HepG2 (cell line): ENCODE results near the gene SLC6A7. TPM values are rescaled to one million over a fixed set of nuclear protein-coding genes. Genes with fewer than 3 reads are reported as not detected.

Experiments
- BORCS8-MEF2B ChIP-seq: sonication (generic); formaldehyde crosslinking; IDR thresholded peaks from 2 replicates; pipeline ENCODE4 v1.8.0; 2022; ENCODE audit warnings: mild to moderate bottlenecking, missing genetic modification reagents
- CREM ChIP-seq, 2 experiments: sonication (generic) in 1 of 2; formaldehyde crosslinking in 1 of 2; IDR thresholded peaks; 2 replicates each; pipeline versions ENCODE4 v1.4.0 to v1.6.1; 2016 to 2020; ENCODE audit warnings: antibody characterized with exemption in 1 of 2, mild to moderate bottlenecking in 1 of 2, missing genetic modification reagents in 1 of 2
- CSRNP1 ChIP-seq: sonication (generic); formaldehyde crosslinking; IDR thresholded peaks from 2 replicates; pipeline ENCODE4 v1.8.1; 2023; ENCODE audit warnings: mild to moderate bottlenecking, missing genetic modification reagents
- GFI1 ChIP-seq: sonication (generic); formaldehyde crosslinking; IDR thresholded peaks from 2 replicates; pipeline ENCODE4 v1.5.0; 2020; ENCODE audit warnings: missing genetic modification reagents, mild to moderate bottlenecking, borderline replicate concordance
- GTF3A ChIP-seq: sonication (generic); formaldehyde crosslinking; conservative IDR thresholded peaks from 2 replicates; pipeline ENCODE4 v1.4.0; 2020; ENCODE audit warnings: mild to moderate bottlenecking, missing genetic modification reagents
- HNRNPH1 ChIP-seq: fragments of 200-400 bp; formaldehyde crosslinking; optimal IDR thresholded peaks from 2 replicates; pipeline ENCODE3; 2017; ENCODE audit warnings: mild to moderate bottlenecking, low read depth, low read length
- PAX8 ChIP-seq: sonication (generic); formaldehyde crosslinking; IDR thresholded peaks from 2 replicates; pipeline ENCODE4 v1.8.0; 2022; ENCODE audit warnings: mild to moderate bottlenecking, missing genetic modification reagents, borderline replicate concordance
- PLRG1 ChIP-seq: fragments of 450-650 bp; conservative IDR thresholded peaks from 2 replicates; pipeline ENCODE4 v1.6.1; 2016
- SP5 ChIP-seq: IDR thresholded peaks from 2 replicates; pipeline ENCODE4 v1.6.1; 2016; ENCODE audit warnings: low read depth, borderline replicate concordance
- ZC3H4 ChIP-seq: sonication (generic); formaldehyde crosslinking; IDR thresholded peaks from 2 replicates; pipeline ENCODE4 v1.4.0; 2020; ENCODE audit warnings: missing genetic modification reagents, borderline replicate concordance
- ZNF367 ChIP-seq: sonication (generic); formaldehyde crosslinking; IDR thresholded peaks from 2 replicates; pipeline ENCODE4 v1.4.0; 2020; ENCODE audit warnings: missing genetic modification reagents, borderline replicate concordance
- ZNF572 ChIP-seq: sonication (generic); formaldehyde crosslinking; IDR thresholded peaks from 2 replicates; pipeline ENCODE4 v1.5.1; 2020; ENCODE audit warnings: mild to moderate bottlenecking, missing genetic modification reagents
- ZNF75D ChIP-seq: sonication (generic); formaldehyde crosslinking; IDR thresholded peaks from 2 replicates; pipeline ENCODE4 v1.8.1; 2023; ENCODE audit warnings: missing genetic modification reagents, mild to moderate bottlenecking, borderline replicate concordance
- ZNF792 ChIP-seq: IDR thresholded peaks from 2 replicates; pipeline ENCODE4 v1.6.1; 2016
- ZSCAN9 ChIP-seq: IDR thresholded peaks from 2 replicates; pipeline ENCODE4 v1.6.1; 2016; ENCODE audit warnings: borderline replicate concordance
- polyA plus RNA-seq, 8 experiments: library from polyadenylated mRNA; depleted of rRNA in 3 of 8; stranded (reverse) in 7 of 8; unstranded in 1 of 8; fragments of >200 nt; fragmentation: Illumina TruSeq in 4 of 8; extraction: Trizol in 4 of 8; gene quantifications; 2 replicates each; pipeline versions ENCODE4 v1.2.1 to v1.2.3, GENCODE V29; 2011 to 2016; ENCODE audit warnings: low read depth in 4 of 8, missing spikeins in 1 of 8, mixed read lengths in 1 of 8; ENCODE audit not compliant: insufficient read depth in 1 of 8
- total RNA-seq, 5 experiments: library from RNA; depleted of rRNA; stranded (reverse); fragments of >200 nt; fragmentation: Illumina TruSeq; extraction: Trizol; gene quantifications; 2 replicates each; pipeline ENCODE4 v1.2.3, GENCODE V29; 2016; ENCODE audit warnings: low read depth in 1 of 5
- TF ChIP-seq, protein P1 (sequence below): IDR thresholded peaks from 2 replicates; pipeline ENCODE4 v1.6.1; 2016; ENCODE audit warnings: mild to moderate bottlenecking
- TF ChIP-seq, protein P2 (sequence below): IDR thresholded peaks from 2 replicates; pipeline ENCODE4 v1.6.1; 2016; ENCODE audit warnings: low read depth, missing genetic modification reagents, missing compliant biosample characterization
- TF ChIP-seq, protein P3 (sequence below): sonication (generic); formaldehyde crosslinking; IDR thresholded peaks from 2 replicates; pipeline ENCODE4 v1.4.0; 2020; ENCODE audit warnings: missing genetic modification reagents, borderline replicate concordance

Gene SLC6A7
- total and polyA plus RNA-seq, 2 of the 13 experiments (the other 11 are each of a cell fraction or from before 2014, with no cell fraction given), result not detected

DNA sequence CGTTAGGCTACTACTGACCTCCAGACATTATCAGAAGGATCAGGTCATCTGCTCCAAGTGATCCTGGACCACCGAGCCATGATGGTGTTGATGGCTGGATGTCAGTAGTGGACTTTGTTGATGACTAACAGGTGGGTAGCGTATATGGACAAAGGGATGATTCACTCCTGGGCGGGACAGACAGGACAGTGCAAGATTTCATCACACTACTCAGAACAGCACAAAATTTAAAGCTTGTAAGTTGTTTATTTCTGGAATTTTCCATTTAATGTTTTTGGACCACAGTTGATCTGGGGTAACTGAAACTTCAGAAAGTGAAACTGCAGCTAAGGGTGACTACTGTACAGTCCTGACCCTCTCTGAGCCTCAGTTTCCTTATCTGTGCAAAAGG is 46.9 kb upstream of the SLC6A7 start (continued):
- TF ChIP-seq ZNF792 (0 out of 2 replicates have a peak, but pooled peaks have one; percentile 70), GFI1 (CRISPR knock-in tag) (0 out of 2 replicates have a peak, but pooled peaks have one; percentile 24), HNRNPH1 (no peak), CSRNP1 (CRISPR knock-in tag) (no peak), PLRG1 (no peak), ZNF367 (no peak), ZSCAN9 (CRISPR knock-in tag) (peak; percentile 28; the same call in 1 of the 2 replicates), PAX8 (CRISPR knock-in tag) (no peak), GTF3A (CRISPR knock-in tag) (no peak), SP5 (peak; percentile 98), ZC3H4 (CRISPR knock-in tag) (no peak), ZNF75D (no peak), ZNF572 (CRISPR knock-in tag) (no peak), CREM (IDR thresholded peaks at IDR 0.05) (peak; percentile 55; the same call in 1 of the 2 replicates), CREM (CRISPR knock-in tag; IDR thresholded peaks at IDR 0.05) (no peak), BORCS8-MEF2B (CRISPR knock-in tag) (no peak)
- TF ChIP-seq, protein P1, sequence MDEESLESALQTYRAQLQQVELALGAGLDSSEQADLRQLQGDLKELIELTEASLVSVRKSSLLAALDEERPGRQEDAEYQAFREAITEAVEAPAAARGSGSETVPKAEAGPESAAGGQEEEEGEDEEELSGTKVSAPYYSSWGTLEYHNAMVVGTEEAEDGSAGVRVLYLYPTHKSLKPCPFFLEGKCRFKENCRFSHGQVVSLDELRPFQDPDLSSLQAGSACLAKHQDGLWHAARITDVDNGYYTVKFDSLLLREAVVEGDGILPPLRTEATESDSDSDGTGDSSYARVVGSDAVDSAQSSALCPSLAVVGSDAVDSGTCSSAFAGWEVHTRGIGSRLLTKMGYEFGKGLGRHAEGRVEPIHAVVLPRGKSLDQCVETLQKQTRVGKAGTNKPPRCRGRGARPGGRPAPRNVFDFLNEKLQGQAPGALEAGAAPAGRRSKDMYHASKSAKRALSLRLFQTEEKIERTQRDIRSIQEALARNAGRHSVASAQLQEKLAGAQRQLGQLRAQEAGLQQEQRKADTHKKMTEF (CRISPR knock-in tag), result peak; percentile 38; the same call in 1 of the 2 replicates
- TF ChIP-seq, protein P2, sequence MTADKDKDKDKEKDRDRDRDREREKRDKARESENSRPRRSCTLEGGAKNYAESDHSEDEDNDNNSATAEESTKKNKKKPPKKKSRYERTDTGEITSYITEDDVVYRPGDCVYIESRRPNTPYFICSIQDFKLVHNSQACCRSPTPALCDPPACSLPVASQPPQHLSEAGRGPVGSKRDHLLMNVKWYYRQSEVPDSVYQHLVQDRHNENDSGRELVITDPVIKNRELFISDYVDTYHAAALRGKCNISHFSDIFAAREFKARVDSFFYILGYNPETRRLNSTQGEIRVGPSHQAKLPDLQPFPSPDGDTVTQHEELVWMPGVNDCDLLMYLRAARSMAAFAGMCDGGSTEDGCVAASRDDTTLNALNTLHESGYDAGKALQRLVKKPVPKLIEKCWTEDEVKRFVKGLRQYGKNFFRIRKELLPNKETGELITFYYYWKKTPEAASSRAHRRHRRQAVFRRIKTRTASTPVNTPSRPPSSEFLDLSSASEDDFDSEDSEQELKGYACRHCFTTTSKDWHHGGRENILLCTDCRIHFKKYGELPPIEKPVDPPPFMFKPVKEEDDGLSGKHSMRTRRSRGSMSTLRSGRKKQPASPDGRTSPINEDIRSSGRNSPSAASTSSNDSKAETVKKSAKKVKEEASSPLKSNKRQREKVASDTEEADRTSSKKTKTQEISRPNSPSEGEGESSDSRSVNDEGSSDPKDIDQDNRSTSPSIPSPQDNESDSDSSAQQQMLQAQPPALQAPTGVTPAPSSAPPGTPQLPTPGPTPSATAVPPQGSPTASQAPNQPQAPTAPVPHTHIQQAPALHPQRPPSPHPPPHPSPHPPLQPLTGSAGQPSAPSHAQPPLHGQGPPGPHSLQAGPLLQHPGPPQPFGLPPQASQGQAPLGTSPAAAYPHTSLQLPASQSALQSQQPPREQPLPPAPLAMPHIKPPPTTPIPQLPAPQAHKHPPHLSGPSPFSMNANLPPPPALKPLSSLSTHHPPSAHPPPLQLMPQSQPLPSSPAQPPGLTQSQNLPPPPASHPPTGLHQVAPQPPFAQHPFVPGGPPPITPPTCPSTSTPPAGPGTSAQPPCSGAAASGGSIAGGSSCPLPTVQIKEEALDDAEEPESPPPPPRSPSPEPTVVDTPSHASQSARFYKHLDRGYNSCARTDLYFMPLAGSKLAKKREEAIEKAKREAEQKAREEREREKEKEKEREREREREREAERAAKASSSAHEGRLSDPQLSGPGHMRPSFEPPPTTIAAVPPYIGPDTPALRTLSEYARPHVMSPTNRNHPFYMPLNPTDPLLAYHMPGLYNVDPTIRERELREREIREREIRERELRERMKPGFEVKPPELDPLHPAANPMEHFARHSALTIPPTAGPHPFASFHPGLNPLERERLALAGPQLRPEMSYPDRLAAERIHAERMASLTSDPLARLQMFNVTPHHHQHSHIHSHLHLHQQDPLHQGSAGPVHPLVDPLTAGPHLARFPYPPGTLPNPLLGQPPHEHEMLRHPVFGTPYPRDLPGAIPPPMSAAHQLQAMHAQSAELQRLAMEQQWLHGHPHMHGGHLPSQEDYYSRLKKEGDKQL, result peak; percentile 71; the same call in 1 of the 2 replicates
- TF ChIP-seq, protein P3, sequence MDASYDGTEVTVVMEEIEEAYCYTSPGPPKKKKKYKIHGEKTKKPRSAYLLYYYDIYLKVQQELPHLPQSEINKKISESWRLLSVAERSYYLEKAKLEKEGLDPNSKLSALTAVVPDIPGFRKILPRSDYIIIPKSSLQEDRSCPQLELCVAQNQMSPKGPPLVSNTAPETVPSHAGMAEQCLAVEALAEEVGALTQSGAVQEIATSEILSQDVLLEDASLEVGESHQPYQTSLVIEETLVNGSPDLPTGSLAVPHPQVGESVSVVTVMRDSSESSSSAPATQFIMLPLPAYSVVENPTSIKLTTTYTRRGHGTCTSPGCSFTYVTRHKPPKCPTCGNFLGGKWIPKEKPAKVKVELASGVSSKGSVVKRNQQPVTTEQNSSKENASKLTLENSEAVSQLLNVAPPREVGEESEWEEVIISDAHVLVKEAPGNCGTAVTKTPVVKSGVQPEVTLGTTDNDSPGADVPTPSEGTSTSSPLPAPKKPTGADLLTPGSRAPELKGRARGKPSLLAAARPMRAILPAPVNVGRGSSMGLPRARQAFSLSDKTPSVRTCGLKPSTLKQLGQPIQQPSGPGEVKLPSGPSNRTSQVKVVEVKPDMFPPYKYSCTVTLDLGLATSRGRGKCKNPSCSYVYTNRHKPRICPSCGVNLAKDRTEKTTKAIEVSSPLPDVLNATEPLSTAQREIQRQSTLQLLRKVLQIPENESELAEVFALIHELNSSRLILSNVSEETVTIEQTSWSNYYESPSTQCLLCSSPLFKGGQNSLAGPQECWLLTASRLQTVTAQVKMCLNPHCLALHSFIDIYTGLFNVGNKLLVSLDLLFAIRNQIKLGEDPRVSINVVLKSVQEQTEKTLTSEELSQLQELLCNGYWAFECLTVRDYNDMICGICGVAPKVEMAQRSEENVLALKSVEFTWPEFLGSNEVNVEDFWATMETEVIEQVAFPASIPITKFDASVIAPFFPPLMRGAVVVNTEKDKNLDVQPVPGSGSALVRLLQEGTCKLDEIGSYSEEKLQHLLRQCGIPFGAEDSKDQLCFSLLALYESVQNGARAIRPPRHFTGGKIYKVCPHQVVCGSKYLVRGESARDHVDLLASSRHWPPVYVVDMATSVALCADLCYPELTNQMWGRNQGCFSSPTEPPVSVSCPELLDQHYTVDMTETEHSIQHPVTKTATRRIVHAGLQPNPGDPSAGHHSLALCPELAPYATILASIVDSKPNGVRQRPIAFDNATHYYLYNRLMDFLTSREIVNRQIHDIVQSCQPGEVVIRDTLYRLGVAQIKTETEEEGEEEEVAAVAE (CRISPR knock-in tag), result 0 out of 2 replicates have a peak, but pooled peaks have one; percentile 22
